Measurements from ENCODE around the gene AOX1. TPM values are rescaled to one million over a fixed set of nuclear protein-coding genes. Genes with fewer than 3 reads are reported as not detected.
A peak's percentile ranks its signal among the peaks of the same experiment; 100 is the strongest.

Gene AOX1
- total and polyA plus RNA-seq, 4 donors: 9.9 to 1,131 (median 486) TPM

- no peak for TF ChIP-seq FOXA2 (IDR thresholded peaks at IDR 0.05)
- TF ChIP-seq MAX (IDR thresholded peaks at IDR 0.05): no peak
- no peak for TF ChIP-seq REST (IDR thresholded peaks at IDR 0.05)
- TF ChIP-seq SP1 (IDR thresholded peaks at IDR 0.05): no peak
- no peak for TF ChIP-seq TAF1 (conservative IDR thresholded peaks at IDR 0.05)
- no peak for TF ChIP-seq EGR1 (IDR thresholded peaks at IDR 0.05; ENCODE audit: low read depth in 2 of 2)
- TF ChIP-seq NR2F2 (IDR thresholded peaks at IDR 0.05): no peak
- no peak for TF ChIP-seq HNF4G (IDR thresholded peaks at IDR 0.05)
- TF ChIP-seq RXRA (IDR thresholded peaks at IDR 0.05): no peak
- TF ChIP-seq ZBTB33 (IDR thresholded peaks at IDR 0.05): no peak
- no peak for TF ChIP-seq FOXA1 (IDR thresholded peaks at IDR 0.05)
- TF ChIP-seq GABPA (IDR thresholded peaks at IDR 0.05 in 1 of 2, conservative IDR thresholded peaks at IDR 0.05 in 1 of 2): no peak
- no peak for TF ChIP-seq YY1 (IDR thresholded peaks at IDR 0.05)
- TF ChIP-seq CTCF (IDR thresholded peaks at IDR 0.05; ENCODE audit: low read depth, low read length, missing input control): no peak
- no peak for TF ChIP-seq HNF4A (conservative IDR thresholded peaks at IDR 0.05)
- TF ChIP-seq RAD21 (IDR thresholded peaks at IDR 0.05): no peak
- Histone ChIP-seq H3K27me3 (ENCODE audit: control insufficient read depth in 4 of 4, insufficient read depth in 4 of 4, low read length in 3 of 4) (no peaks in the 10 kb centered on the region), H3K27ac (ENCODE audit: low read depth in 1 of 2, low read length in 2 of 2) (no peak overlapping the region), H3K36me3 (ENCODE audit: control insufficient read depth in 4 of 4, insufficient read depth in 3 of 4, low read depth in 1 of 4, low read length in 3 of 4) (peaks cover 0 to 60% (median 49%) of the 10 kb centered on the region in 4 donors), H3K4me3 (ENCODE audit: low read depth in 1 of 3, low read length in 3 of 3) (no peak overlapping the region), H3K4me1 (ENCODE audit: control insufficient read depth in 4 of 4, insufficient read depth in 4 of 4, low read length in 3 of 4) (peaks cover 4 to 28% (median 24%) of the 10 kb centered on the region in 4 donors), H3K9ac (ENCODE audit: low read depth in 1 of 2, low read length in 2 of 2) (no peak overlapping the region), H3K9me3 (ENCODE audit: control insufficient read depth in 4 of 4, low read length in 3 of 4) (no peaks in the 10 kb centered on the region)
- DNase-seq (ENCODE audit: low spot score): no peak
- WGBS: 76% methylated on average over 1 of the region's 1 CpG
These were observed 66.3 kb downstream of the AOX1 start for GRCh38 chr2:200652158-200652557.

GRCh38 chr2:200653021-200653420 is 67.2 kb downstream of the AOX1 start:
- H3K36me3 ChIP-seq (ENCODE audit: control insufficient read depth in 4 of 4, insufficient read depth in 3 of 4, low read depth in 1 of 4, low read length in 3 of 4): peaks cover 0 to 58% (median 47%) of the 10 kb centered on the region in 4 donors
- WGBS: 54% methylated on average over 3 of the region's 3 CpGs
- H3K27me3 ChIP-seq (ENCODE audit: control insufficient read depth in 4 of 4, insufficient read depth in 4 of 4, low read length in 3 of 4): no peaks in the 10 kb centered on the region
- no peak overlapping the region for H3K4me3 ChIP-seq (ENCODE audit: low read depth in 1 of 3, low read length in 3 of 3)
- no peaks in the 10 kb centered on the region for H3K9me3 ChIP-seq (ENCODE audit: control insufficient read depth in 4 of 4, low read length in 3 of 4)
- no peak overlapping the region for H3K9ac ChIP-seq (ENCODE audit: low read depth in 1 of 2, low read length in 2 of 2)
- DNase-seq (ENCODE audit: low spot score): no peak
- no peak overlapping the region for H3K27ac ChIP-seq (ENCODE audit: low read depth in 1 of 2, low read length in 2 of 2)
- H3K4me1 ChIP-seq (ENCODE audit: control insufficient read depth in 4 of 4, insufficient read depth in 4 of 4, low read length in 3 of 4): peaks cover 4 to 30% (median 27%) of the 10 kb centered on the region in 4 donors
- TF ChIP-seq RAD21 (IDR thresholded peaks at IDR 0.05) (no peak), REST (IDR thresholded peaks at IDR 0.05) (no peak), HNF4A (conservative IDR thresholded peaks at IDR 0.05) (peak in 1 of 2 donors; percentile 8), JUND (IDR thresholded peaks at IDR 0.05) (no peak), MAX (IDR thresholded peaks at IDR 0.05) (no peak)

All from liver (tissue), 9 donors.